ENCODE measurements around the gene IGFBP6.

GRCh38 chr12:53147181-53147580 is 49.7 kb downstream of the IGFBP6 start:
- no peak for TF ChIP-seq CTCF (IDR thresholded peaks at IDR 0.05; ENCODE audit: low read depth, low read length, poor library complexity, severe bottlenecking)
- no peak for TF ChIP-seq EZH2phosphoT487 (IDR thresholded peaks at IDR 0.05; ENCODE audit: borderline replicate concordance, low read length)
